HG03025 (cell line): Measurements from ENCODE around the gene ISCU.
A peak's percentile ranks its signal among the peaks of the same experiment; 100 is the strongest.

ENCODE experiments used
- ATAC-seq: cut with Tn5 transposase; IDR thresholded peaks from one replicate; pipeline ENCODE4 v1.9.1; 2021; ENCODE audit warnings: mild to moderate bottlenecking, moderate library complexity; ENCODE audit not compliant: unreplicated experiment, low FRiP score

Gene ISCU

GRCh38 chr12:108562348-108563135 lies at the start of gene ISCU:
Gene ISCU, plus strand, starts transcription at chr12:108562596. Its CDS starts 27 bp downstream, at chr12:108562623.
- ATAC-seq = peak; percentile 63

GRCh38 chr12:108514468-108514972 lies 47.9 kb upstream of the ISCU start:
- ATAC-seq = peak; percentile 15

- ATAC-seq = peak; percentile 80
Measured at GRCh38 chr12:108514973-108515814, 47.2 kb upstream of the ISCU start, which contains the start of gene FICD. Gene FICD, plus strand, starts transcription at chr12:108515277. Its CDS starts 1,696 bp downstream, at chr12:108516973.

- no peak for ATAC-seq
Measured at GRCh38 chr12:108515916-108516315, 46.5 kb upstream of the ISCU start.

GRCh38 chr12:108516511-108517275 lies 45.7 kb upstream of the ISCU start:
- ATAC-seq = no peak

GRCh38 chr12:108517288-108518100 lies 44.9 kb upstream of the ISCU start:
- no peak for ATAC-seq

- ATAC-seq = no peak
Measured at GRCh38 chr12:108518101-108518715, 44.2 kb upstream of the ISCU start.

GRCh38 chr12:108518716-108519496 lies 43.5 kb upstream of the ISCU start:
- ATAC-seq = no peak

GRCh38 chr12:108519558-108519957 lies 42.8 kb upstream of the ISCU start:
- no peak for ATAC-seq

GRCh38 chr12:108523365-108523764 lies 39.0 kb upstream of the ISCU start:
- ATAC-seq = no peak

GRCh38 chr12:108525681-108526080 lies 36.7 kb upstream of the ISCU start:
- ATAC-seq = no peak

GRCh38 chr12:108526482-108527165 lies 35.8 kb upstream of the ISCU start:
- ATAC-seq = no peak

GRCh38 chr12:108527166-108527496 lies 35.3 kb upstream of the ISCU start:
- no peak for ATAC-seq

- no peak for ATAC-seq
Measured at GRCh38 chr12:108530161-108530560, 32.2 kb upstream of the ISCU start.

- no peak for ATAC-seq
Measured at GRCh38 chr12:108531929-108532848, 30.2 kb upstream of the ISCU start.

- ATAC-seq = no peak
Measured at GRCh38 chr12:108538146-108538545, 24.2 kb upstream of the ISCU start.

GRCh38 chr12:108538616-108539195 lies 23.7 kb upstream of the ISCU start:
- ATAC-seq = no peak
